ENCODE measurements around the gene SORL1. TPM values are rescaled to one million over a fixed set of nuclear protein-coding genes. Genes with fewer than 3 reads are reported as not detected.

The SORL1 gene
- total and polyA plus RNA-seq, 2 of the 13 experiments (the other 11 are each of a cell fraction or from before 2014, with no cell fraction given): 21.3 to 148 TPM

- TF ChIP-seq ZBTB49 (CRISPR knock-in tag; IDR thresholded peaks at IDR 0.05; ENCODE audit: borderline replicate concordance) (no peak), GLI4 (CRISPR knock-in tag; IDR thresholded peaks at IDR 0.05; ENCODE audit: borderline replicate concordance) (peak; percentile 24; the same call in 1 of the 2 replicates), SNAPC2 (CRISPR knock-in tag; IDR thresholded peaks at IDR 0.05) (no peak), DZIP1 (CRISPR knock-in tag; IDR thresholded peaks at IDR 0.05) (no peak), SMARCE1 (IDR thresholded peaks at IDR 0.05; ENCODE audit: borderline replicate concordance) (no peak)
Observed at GRCh38 chr11:121451986-121452608, at the start of gene SORL1 (continued).

- Histone ChIP-seq H3K79me2 (ENCODE audit: insufficient read depth, low read length) (no peaks in the 10 kb centered on the region), H3K4me2 (ENCODE audit: low read depth, low read length) (no peak overlapping the region), H3K27me3 (ENCODE audit: control insufficient read depth in 1 of 2, insufficient read depth in 2 of 2, low read length in 2 of 2) (0 out of 5 replicates have a peak, but pooled peaks cover 0 to 3% of the 10 kb centered on the region in 2 experiments), H3K9me3 (ENCODE audit: low read length) (peaks cover 6% of the 10 kb centered on the region; the same call in 1 of the 2 replicates), H3K4me1 (ENCODE audit: insufficient read depth, low read length) (no peaks in the 10 kb centered on the region), H3K36me3 (replicated peaks in 1 of 2; ENCODE audit: control insufficient read depth in 1 of 2, insufficient read depth in 2 of 2, low read length in 2 of 2) (no peaks in the 10 kb centered on the region), H3K27ac (ENCODE audit: extremely low read length, insufficient read depth, low read length) (no peak overlapping the region), H3K4me3 (replicated peaks in 1 of 3; ENCODE audit: insufficient read depth in 1 of 3, low read depth in 2 of 3, low read length in 3 of 3) (no peak overlapping the region), H3K9ac (ENCODE audit: insufficient read depth, low read depth, low read length) (no peak overlapping the region), H4K20me1 (ENCODE audit: insufficient read depth, low read length) (no peaks in the 10 kb centered on the region), H2AFZ (ENCODE audit: low read length) (no peak overlapping the region)
- intact Hi-C loops (cut with micrococcal nuclease; ENCODE audit: unreplicated experiment) (no loop called here), in situ Hi-C loops (cut with HindIII; ENCODE audit: extremely low pct_ligation_motif_present, low pct_unique_long_range_greater_than_20kb) (no loop called here)
- CTCF ChIA-PET (ENCODE audit: low intra/inter-chr PET ratio, low total read pairs): no interaction called here
- BruUV-seq (replicated peaks): no TSS peak
- WGBS (ENCODE audit: low lambda C conversion rate): 0% methylated on average over 1 of the region's 1 CpG
- ATAC-seq (no peak), FAIRE-seq (no peak), DNase-seq (ENCODE audit: low spot score) (no peak)
- POLR2A ChIA-PET: no interaction called here
- TF ChIP-seq HNRNPK (IDR thresholded peaks at IDR 0.05; ENCODE audit: low read depth, low read length, poor library complexity, severe bottlenecking) (no peak), KDM4B (CRISPR knock-in tag; IDR thresholded peaks at IDR 0.05) (no peak), NFE2L2 (IDR thresholded peaks at IDR 0.05; ENCODE audit: low read length) (no peak), NCOR1 (IDR thresholded peaks at IDR 0.05; ENCODE audit: borderline replicate concordance, low read length) (no peak), U2AF1 (optimal IDR thresholded peaks at IDR 0.05; ENCODE audit: low read depth, low read length) (no peak), NFIB (CRISPR knock-in tag; IDR thresholded peaks at IDR 0.05; ENCODE audit: borderline replicate concordance) (no peak), NR2F6 (IDR thresholded peaks at IDR 0.05) (no peak), NR2F6 (CRISPR knock-in tag; IDR thresholded peaks at IDR 0.05) (no peak), ZNF3 (CRISPR knock-in tag; IDR thresholded peaks at IDR 0.05) (no peak), MAFG (CRISPR knock-in tag; IDR thresholded peaks at IDR 0.05) (no peak), HMG20A (CRISPR knock-in tag; IDR thresholded peaks at IDR 0.05; ENCODE audit: borderline replicate concordance) (no peak), MYPOP (CRISPR knock-in tag; IDR thresholded peaks at IDR 0.05) (no peak), ZNF607 (CRISPR knock-in tag; IDR thresholded peaks at IDR 0.05; ENCODE audit: borderline replicate concordance) (no peak)
Observed at GRCh38 chr11:121405646-121406045, 46.5 kb upstream of the SORL1 start.

Data from HepG2 (cell line).